ENCODE measurements around the gene TRIM29. TPM values are rescaled to one million over a fixed set of nuclear protein-coding genes. Genes with fewer than 3 reads are reported as not detected.

The TRIM29 gene
- total and polyA plus RNA-seq, 2 of the 13 experiments (the other 11 are each of a cell fraction or from before 2014, with no cell fraction given), result 0.86 TPM

- TF ChIP-seq IRF2 (CRISPR knock-in tag; IDR thresholded peaks at IDR 0.05), result 0 out of 2 replicates have a peak, but pooled peaks have one; percentile 21
- TF ChIP-seq AGO2 (optimal IDR thresholded peaks at IDR 0.05; ENCODE audit: low read depth, low read length), result no peak
- 0 out of 2 replicates have a peak, but pooled peaks have one; percentile 17 for TF ChIP-seq ZNF605 (CRISPR knock-in tag; IDR thresholded peaks at IDR 0.05)
- TF ChIP-seq FOXP1 (IDR thresholded peaks at IDR 0.05), result no peak
- TF ChIP-seq FOXP1 (CRISPR knock-in tag; IDR thresholded peaks at IDR 0.05), result no peak
- TF ChIP-seq ZNF335 (CRISPR knock-in tag; IDR thresholded peaks at IDR 0.05), result no peak
- no peak for TF ChIP-seq CBX2 (IDR thresholded peaks at IDR 0.05; ENCODE audit: low read depth, low read length)
- 0 out of 2 replicates have a peak, but pooled peaks have one; percentile 28 for TF ChIP-seq CBX2 (CRISPR knock-in tag; IDR thresholded peaks at IDR 0.05; ENCODE audit: low read depth)
- no peak for TF ChIP-seq RFXANK (CRISPR knock-in tag; IDR thresholded peaks at IDR 0.05)
- no peak for TF ChIP-seq RAD51 (IDR thresholded peaks at IDR 0.05; ENCODE audit: borderline replicate concordance)
- TF ChIP-seq, protein P1, sequence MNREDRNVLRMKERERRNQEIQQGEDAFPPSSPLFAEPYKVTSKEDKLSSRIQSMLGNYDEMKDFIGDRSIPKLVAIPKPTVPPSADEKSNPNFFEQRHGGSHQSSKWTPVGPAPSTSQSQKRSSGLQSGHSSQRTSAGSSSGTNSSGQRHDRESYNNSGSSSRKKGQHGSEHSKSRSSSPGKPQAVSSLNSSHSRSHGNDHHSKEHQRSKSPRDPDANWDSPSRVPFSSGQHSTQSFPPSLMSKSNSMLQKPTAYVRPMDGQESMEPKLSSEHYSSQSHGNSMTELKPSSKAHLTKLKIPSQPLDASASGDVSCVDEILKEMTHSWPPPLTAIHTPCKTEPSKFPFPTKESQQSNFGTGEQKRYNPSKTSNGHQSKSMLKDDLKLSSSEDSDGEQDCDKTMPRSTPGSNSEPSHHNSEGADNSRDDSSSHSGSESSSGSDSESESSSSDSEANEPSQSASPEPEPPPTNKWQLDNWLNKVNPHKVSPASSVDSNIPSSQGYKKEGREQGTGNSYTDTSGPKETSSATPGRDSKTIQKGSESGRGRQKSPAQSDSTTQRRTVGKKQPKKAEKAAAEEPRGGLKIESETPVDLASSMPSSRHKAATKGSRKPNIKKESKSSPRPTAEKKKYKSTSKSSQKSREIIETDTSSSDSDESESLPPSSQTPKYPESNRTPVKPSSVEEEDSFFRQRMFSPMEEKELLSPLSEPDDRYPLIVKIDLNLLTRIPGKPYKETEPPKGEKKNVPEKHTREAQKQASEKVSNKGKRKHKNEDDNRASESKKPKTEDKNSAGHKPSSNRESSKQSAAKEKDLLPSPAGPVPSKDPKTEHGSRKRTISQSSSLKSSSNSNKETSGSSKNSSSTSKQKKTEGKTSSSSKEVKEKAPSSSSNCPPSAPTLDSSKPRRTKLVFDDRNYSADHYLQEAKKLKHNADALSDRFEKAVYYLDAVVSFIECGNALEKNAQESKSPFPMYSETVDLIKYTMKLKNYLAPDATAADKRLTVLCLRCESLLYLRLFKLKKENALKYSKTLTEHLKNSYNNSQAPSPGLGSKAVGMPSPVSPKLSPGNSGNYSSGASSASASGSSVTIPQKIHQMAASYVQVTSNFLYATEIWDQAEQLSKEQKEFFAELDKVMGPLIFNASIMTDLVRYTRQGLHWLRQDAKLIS (CRISPR knock-in tag; IDR thresholded peaks at IDR 0.05), result no peak
- TF ChIP-seq, protein P2, sequence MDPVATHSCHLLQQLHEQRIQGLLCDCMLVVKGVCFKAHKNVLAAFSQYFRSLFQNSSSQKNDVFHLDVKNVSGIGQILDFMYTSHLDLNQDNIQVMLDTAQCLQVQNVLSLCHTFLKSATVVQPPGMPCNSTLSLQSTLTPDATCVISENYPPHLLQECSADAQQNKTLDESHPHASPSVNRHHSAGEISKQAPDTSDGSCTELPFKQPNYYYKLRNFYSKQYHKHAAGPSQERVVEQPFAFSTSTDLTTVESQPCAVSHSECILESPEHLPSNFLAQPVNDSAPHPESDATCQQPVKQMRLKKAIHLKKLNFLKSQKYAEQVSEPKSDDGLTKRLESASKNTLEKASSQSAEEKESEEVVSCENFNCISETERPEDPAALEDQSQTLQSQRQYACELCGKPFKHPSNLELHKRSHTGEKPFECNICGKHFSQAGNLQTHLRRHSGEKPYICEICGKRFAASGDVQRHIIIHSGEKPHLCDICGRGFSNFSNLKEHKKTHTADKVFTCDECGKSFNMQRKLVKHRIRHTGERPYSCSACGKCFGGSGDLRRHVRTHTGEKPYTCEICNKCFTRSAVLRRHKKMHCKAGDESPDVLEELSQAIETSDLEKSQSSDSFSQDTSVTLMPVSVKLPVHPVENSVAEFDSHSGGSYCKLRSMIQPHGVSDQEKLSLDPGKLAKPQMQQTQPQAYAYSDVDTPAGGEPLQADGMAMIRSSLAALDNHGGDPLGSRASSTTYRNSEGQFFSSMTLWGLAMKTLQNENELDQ (CRISPR knock-in tag; IDR thresholded peaks at IDR 0.05; ENCODE audit: borderline replicate concordance), result no peak
- TF ChIP-seq HCFC1 (IDR thresholded peaks at IDR 0.05; ENCODE audit: low read depth, low read length), result no peak
- no peak for TF ChIP-seq NFE2L1 (CRISPR knock-in tag; IDR thresholded peaks at IDR 0.05; ENCODE audit: borderline replicate concordance)
- TF ChIP-seq MYPOP (CRISPR knock-in tag; IDR thresholded peaks at IDR 0.05), result no peak
- TF ChIP-seq TEAD2 (CRISPR knock-in tag; IDR thresholded peaks at IDR 0.05), result no peak
- TF ChIP-seq ZBTB7B (CRISPR knock-in tag; IDR thresholded peaks at IDR 0.05), result no peak
- TF ChIP-seq ZNF430 (CRISPR knock-in tag; IDR thresholded peaks at IDR 0.05), result peak; percentile 31; the same call in 1 of the 2 replicates
- no peak for TF ChIP-seq ZBTB44 (CRISPR knock-in tag; IDR thresholded peaks at IDR 0.05)
- no peak for TF ChIP-seq KLF13 (CRISPR knock-in tag; IDR thresholded peaks at IDR 0.05)
- TF ChIP-seq LCORL (IDR thresholded peaks at IDR 0.05), result no peak
- TF ChIP-seq LCORL (CRISPR knock-in tag; IDR thresholded peaks at IDR 0.05), result 0 out of 2 replicates have a peak, but pooled peaks have one; percentile 19
These were observed 29.6 kb downstream of the TRIM29 start (continued) for GRCh38 chr11:120108154-120108784.

Measured in HepG2 (cell line).